GM12891 (cell line): Measurements from ENCODE around the gene IGFN1.
"Not testable (repeated sequence)": the region's sequence is repeated elsewhere in the genome, so short reads cannot be mapped to it uniquely, and the experiment has no call there.

Source experiments
- PAX5 ChIP-seq: IDR thresholded peaks from 2 replicates; pipeline ENCODE4 v1.6.1; 2011; ENCODE audit warnings: low read length, moderate library complexity, mild to moderate bottlenecking; ENCODE audit not compliant: insufficient read depth, severe bottlenecking
- POLR2A ChIP-seq: IDR thresholded peaks from 2 replicates; pipeline ENCODE4 v1.6.1; 2011; ENCODE audit warnings: low read depth, low read length, control low read depth
- POLR2AphosphoS5 ChIP-seq: IDR thresholded peaks from 2 replicates; pipeline ENCODE4 v1.6.1; 2011; ENCODE audit warnings: low read depth, low read length, control low read depth
- POU2F2 ChIP-seq: IDR thresholded peaks from 2 replicates; pipeline ENCODE4 v1.6.1; 2011; ENCODE audit warnings: low read depth, mild to moderate bottlenecking, control low read depth, low read length, moderate library complexity
- SPI1 ChIP-seq: IDR thresholded peaks from 2 replicates; pipeline ENCODE4 v1.6.1; 2011; ENCODE audit warnings: low read depth, low read length, control low read depth
- TAF1 ChIP-seq: IDR thresholded peaks from 2 replicates; pipeline ENCODE4 v1.6.1; 2011; ENCODE audit warnings: low read depth, low read length, control low read depth

DNA sequence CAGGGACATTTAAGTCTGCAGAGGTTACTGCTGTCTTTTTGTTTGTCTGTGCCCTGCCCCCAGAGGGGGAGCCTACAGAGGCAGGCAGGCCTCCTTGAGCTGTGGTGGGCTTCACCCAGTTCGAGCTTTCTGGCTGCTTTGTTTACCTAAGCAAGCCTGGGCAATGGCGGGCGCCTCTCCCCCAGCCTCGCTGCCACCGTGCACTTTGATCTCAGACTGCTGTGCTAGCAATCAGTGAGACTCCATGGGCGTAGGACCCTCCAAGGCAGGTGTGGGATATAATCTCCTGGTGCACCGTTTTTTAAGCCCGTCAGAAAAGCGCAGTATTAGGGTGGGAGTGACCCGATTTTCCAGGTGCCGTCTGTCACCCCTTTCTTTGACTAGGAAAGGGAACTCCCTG lies 49.0 kb downstream of the IGFN1 start:
- TF ChIP-seq SPI1, POLR2AphosphoS5, POLR2A, PAX5, TAF1, POU2F2: not testable (repeated sequence)
